Stimulated activated CD8-positive, alpha-beta memory T cell treated with anti-CD3 and anti-CD28 coated beads, Interleukin-7, amount 100 ng/mL, for 48 hours (primary cell): Measurements from ENCODE around the gene MAP2K5.

Experiments
- DNase-seq, 2 donors: peaks; one replicate each; pipeline ENCODE4 v3.0.0-alpha.2; 2020; ENCODE audit warnings: low read depth in 1 of 2; ENCODE audit errors: extremely low read depth in 1 of 2

Gene MAP2K5

GRCh38 chr15:67556976-67557570 lies 14.6 kb downstream of the MAP2K5 start:
- no peak for DNase-seq

DNA sequence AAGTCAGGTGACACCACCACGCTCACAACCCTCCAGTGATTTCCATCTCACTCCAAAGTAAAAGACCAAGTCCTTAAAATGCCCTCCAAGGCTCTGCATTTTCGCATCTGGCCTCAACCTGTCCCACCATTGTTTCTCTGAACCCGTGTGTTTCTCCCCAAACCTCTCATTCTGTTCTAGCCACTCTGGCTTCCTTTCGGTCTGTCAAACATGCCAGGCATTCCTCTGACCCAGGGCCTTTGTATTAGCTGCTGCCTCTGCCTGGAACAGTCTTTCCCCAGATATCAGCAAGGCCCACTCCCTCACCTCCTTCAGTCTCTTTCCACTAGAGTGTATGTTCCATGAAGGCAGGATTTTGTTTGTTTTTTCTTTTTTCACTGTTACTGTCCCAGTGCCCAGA lies 16.0 kb downstream of the MAP2K5 start:
- no peak for DNase-seq

DNA sequence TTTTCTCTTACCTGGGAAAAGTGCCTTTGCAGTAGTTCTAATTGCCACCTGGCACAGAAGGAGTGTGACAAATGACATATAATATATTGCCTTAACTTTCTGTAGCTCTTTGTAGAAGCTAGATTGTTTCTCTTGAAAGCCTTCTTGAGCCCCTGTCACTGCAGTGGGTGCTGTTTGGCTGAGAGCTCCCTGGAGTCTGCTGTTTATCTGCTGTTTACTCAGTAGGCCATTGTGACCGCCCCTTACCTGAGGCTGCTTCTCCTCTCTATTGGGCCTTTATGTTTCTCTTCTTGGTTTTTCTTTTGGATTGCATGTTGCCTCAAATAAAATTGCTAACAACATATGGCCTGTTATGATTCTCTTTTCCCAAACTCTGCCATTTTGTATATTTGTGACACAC lies 16.7 kb downstream of the MAP2K5 start:
- DNase-seq: no peak

GRCh38 chr15:67559576-67559975 lies 17.1 kb downstream of the MAP2K5 start:
- no peak for DNase-seq

- DNase-seq: no peak
Measured at GRCh38 chr15:67560320-67560719, 17.8 kb downstream of the MAP2K5 start.

DNA sequence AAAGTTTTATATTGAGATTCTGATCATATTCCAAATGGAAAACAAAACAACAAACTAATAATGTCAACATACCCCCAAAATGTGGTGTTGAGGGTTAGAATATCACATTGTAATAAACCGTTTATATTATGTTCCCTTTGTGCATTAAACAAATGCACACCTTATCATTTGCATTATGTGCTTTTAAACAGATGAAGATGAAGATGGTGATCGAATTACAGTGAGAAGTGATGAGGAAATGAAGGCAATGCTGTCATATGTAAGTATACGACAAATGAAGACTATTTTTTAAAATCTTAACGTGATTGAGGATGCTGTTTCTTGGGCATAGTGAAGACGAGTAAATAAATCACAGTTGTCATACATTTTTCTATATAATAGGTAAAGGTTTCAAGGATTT lies 20.6 kb downstream of the MAP2K5 start:
- DNase-seq: no peak

GRCh38 chr15:67564021-67564967 lies 21.8 kb downstream of the MAP2K5 start:
- DNase-seq: no peak

DNA sequence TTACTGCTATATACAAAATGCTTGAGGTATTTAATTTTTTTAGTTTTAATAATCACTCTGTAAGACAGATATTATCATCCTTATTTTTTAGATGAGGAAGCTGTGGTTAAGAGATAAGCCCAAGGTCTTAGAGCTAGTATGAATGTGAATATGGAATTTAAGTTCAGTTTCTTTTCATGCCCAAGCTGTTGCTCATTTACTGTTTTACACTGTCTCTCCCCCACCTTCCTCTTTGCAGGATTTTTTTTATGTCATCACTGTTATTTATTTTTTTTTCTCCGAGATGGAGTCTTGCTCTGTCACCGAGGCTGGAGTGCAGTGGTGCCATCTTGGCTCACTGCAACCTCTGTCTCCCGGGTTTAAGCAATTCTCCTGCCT lies 22.5 kb downstream of the MAP2K5 start:
- DNase-seq: no peak

- DNase-seq: no peak
Measured at GRCh38 chr15:67569668-67570067, 27.2 kb downstream of the MAP2K5 start.

GRCh38 chr15:67570875-67571647 lies 28.6 kb downstream of the MAP2K5 start:
- no peak for DNase-seq

DNA sequence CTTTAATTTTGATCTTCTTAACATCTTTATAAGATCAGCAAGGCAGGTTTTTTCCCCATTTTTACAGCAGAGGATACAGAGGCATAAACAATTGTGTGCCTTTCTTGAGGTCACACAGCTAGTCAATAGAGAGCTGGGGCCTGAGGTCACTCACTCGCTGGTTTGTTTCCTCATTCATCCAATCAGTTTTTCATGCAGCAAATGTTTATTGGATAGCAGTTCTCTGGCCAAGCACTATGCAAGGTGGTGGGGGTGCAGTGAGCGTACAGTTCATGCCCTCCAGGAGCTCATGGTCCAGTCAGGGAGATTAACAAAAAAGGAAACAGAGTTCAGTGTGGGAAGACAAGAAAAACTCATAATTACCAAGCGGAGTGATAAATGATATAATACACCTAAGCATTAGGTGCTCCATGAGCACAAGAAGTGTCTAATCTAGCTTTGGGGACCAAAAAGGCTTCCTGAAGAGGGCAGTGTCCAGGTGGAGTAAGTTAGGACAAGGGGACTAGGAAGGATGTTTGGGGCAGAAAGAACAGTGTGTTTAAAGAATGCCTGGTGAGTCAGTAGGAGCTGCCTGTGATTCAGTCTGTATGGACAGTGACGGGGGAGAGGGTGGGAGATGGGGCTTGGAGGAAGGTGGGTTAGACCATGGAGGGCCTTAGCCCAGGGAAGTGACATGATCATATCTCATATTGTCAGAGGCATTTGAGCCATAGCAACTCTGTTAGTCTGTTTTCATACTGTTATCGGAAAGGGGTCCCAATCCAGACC lies 29.3 kb downstream of the MAP2K5 start:
- no peak for DNase-seq

GRCh38 chr15:67573194-67573593 lies 30.7 kb downstream of the MAP2K5 start:
- DNase-seq: no peak

DNA sequence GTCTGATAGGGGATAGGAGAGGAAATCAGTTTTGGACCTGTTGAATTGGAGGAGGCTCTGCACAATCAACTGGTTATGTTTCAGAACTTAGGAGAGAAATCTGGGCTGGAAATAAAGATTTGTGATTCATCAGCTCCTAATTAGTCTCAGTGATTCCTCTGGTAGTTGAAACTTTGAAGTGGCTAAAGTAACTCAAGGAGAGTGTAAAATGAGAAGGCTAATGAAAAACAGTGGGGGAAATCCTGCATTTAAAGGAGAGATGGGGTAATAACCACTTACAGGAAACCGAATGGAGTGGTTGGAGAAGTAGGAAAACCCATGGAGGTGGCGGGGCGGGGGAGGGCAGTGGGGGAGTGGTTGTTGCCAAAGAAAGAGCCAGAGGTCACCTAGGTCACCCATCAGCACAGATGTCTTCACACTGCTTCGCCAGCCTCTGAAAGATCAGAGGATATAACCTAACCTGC lies 32.6 kb downstream of the MAP2K5 start:
- DNase-seq: no peak

GRCh38 chr15:67578020-67578600 lies 35.6 kb downstream of the MAP2K5 start:
- no peak for DNase-seq

DNA sequence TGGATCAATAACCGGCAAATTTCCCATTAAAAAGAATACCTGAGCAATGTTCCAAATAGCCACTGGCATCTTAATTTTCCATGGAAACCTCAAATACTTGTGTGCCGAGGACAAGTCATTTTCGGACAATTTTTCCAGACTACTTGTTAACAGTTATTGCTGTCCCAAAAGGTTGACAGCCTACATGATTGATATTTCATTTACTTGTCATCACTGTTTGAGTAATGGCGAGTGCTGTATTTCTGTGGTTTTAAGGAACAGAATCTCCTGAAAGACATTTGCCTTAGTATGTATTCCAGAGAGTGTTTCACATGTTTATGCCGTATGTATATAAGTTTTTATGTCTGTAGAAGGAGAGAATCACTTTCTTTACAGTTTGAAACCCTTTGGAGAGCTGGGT lies 36.7 kb downstream of the MAP2K5 start:
- no peak for DNase-seq

GRCh38 chr15:67579967-67580366 lies 37.5 kb downstream of the MAP2K5 start:
- DNase-seq: no peak

DNA sequence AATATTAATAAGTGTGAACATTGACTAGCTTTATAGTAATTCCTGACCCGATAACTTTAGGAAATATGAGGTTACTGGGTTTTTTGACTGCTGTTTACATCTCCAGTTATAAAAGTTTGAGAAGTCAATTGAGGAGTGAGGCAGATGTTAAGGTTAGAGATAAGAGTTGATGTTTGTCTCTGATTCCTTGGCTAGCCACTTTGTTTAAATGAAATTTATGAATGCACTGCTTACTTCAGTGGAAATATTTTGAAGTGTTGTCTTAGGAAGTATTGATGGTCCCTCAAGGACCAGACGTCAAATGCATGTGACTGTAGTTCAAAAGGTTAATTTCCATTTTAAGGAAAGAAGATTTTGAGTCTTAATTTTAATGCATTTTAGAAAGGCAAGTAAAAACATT lies 41.7 kb downstream of the MAP2K5 start:
- DNase-seq: no peak

GRCh38 chr15:67585681-67586080 lies 43.2 kb downstream of the MAP2K5 start:
- DNase-seq: no peak

DNA sequence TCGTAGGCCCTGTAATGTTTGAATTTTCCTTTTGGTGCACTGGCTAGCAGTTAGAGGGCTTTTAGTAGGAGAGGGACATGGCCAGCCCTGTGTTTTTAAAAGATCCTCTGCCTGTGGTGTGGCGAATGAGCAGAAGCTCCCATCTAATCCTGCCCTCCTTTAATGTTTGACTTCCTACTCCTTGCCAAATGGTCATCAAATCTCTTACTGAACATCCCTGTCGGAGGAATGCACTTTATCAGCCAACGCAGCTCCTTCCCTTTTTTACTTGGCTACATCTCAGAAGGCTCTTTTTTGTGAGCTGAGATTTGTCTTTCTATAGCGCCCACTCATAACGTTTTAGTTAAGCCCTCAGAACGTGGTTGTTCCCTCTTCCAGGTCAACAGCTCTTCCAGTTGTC lies 44.8 kb downstream of the MAP2K5 start:
- DNase-seq: no peak

- no peak for DNase-seq
Measured at GRCh38 chr15:67587754-67588153, 45.3 kb downstream of the MAP2K5 start.
